Measurements from ENCODE around the gene SLC1A1.
"Not testable (repeated sequence)": the region's sequence is repeated elsewhere in the genome, so short reads cannot be mapped to it uniquely, and the experiment has no call there.

Gene SLC1A1

DNA sequence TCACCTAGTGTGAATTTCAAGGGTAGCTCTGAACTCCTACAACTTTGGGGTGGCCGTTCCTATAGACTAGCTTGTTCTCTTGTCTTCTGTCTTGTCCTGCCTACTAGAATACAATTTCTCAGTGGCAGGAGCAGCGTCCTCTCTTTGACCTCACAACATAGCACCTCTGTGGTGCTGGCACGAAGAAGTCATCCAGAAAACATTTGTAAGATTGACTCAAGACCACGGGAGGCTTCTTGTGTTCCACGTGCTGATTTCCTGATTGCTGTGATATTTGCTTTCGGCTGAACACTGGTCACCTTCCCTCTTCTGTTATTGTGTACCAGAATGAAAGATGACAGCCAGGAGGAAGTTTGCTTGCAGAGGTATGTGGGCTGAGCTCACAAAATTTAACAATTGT, 27.0 kb downstream of the SLC1A1 start:
- H3K36me3 ChIP-seq (ENCODE audit: control insufficient read depth, insufficient read depth, low read length): no peaks in the 10 kb centered on the region
- no peak overlapping the region for H3K4me3 ChIP-seq (ENCODE audit: low read depth, low read length)
- no peaks in the 10 kb centered on the region for H3K9me3 ChIP-seq (ENCODE audit: control insufficient read depth, insufficient read depth, low read length)
- no peak overlapping the region for H3K27ac ChIP-seq (ENCODE audit: low read depth, low read length)
- no peak overlapping the region for H3K9ac ChIP-seq (ENCODE audit: low read depth, low read length)
- 0 out of 2 replicates have a peak, but pooled peaks cover 5% of the 10 kb centered on the region for H3K27me3 ChIP-seq (ENCODE audit: control insufficient read depth, insufficient read depth, low read length)
- peaks cover 20% of the 10 kb centered on the region for H3K4me1 ChIP-seq (ENCODE audit: control insufficient read depth, insufficient read depth, low read length)

DNA sequence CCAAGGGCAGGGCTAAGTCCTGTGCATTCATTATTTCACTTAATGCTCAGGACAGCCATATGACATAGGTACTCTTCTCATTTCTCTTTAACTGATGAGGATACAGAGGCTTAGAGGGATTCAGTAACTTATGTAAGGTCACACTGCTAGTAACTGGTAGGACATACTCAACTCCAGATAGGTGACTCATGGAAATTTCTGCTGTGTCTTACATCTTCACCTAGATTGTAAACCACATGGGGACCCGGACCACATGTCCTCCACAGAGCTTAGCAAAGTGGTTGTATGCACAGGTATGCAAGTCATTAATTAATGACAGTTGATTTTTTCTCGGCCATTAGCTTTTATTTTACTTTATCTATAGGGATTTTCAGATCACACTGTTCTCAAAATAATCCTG, 29.3 kb downstream of the SLC1A1 start:
- no peak overlapping the region for H3K4me3 ChIP-seq (ENCODE audit: low read depth, low read length)
- H3K36me3 ChIP-seq (ENCODE audit: control insufficient read depth, insufficient read depth, low read length): no peaks in the 10 kb centered on the region
- no peaks in the 10 kb centered on the region for H3K9me3 ChIP-seq (ENCODE audit: control insufficient read depth, insufficient read depth, low read length)
- H3K9ac ChIP-seq (ENCODE audit: low read depth, low read length): no peak overlapping the region
- H3K4me1 ChIP-seq (ENCODE audit: control insufficient read depth, insufficient read depth, low read length): peaks cover 10% of the 10 kb centered on the region
- 0 out of 2 replicates have a peak, but pooled peaks cover 5% of the 10 kb centered on the region for H3K27me3 ChIP-seq (ENCODE audit: control insufficient read depth, insufficient read depth, low read length)
- no peak overlapping the region for H3K27ac ChIP-seq (ENCODE audit: low read depth, low read length)

DNA sequence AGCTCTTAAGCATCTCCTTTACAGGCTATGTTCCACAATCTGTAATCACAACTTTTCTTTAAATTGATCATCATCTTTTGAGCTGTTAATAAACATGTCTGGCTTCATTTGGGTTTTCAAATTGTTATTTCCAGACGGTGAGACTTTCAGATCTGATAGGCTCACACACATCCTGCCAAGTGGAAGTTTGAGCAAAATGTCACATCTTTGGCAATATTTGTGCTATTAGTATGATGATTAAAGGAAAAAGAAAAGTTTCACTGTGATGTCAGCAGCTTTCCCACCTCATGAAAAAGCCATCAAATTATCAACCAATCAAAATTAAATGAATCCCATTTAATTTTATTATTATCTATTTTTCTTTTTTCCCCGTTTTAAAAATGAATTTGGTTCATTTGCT, 29.8 kb downstream of the SLC1A1 start:
- peaks cover 7% of the 10 kb centered on the region for H3K4me1 ChIP-seq (ENCODE audit: control insufficient read depth, insufficient read depth, low read length)
- no peaks in the 10 kb centered on the region for H3K36me3 ChIP-seq (ENCODE audit: control insufficient read depth, insufficient read depth, low read length)
- no peak overlapping the region for H3K9ac ChIP-seq (ENCODE audit: low read depth, low read length)
- H3K27me3 ChIP-seq (ENCODE audit: control insufficient read depth, insufficient read depth, low read length): 0 out of 2 replicates have a peak, but pooled peaks cover 5% of the 10 kb centered on the region
- H3K27ac ChIP-seq (ENCODE audit: low read depth, low read length): no peak overlapping the region
- H3K9me3 ChIP-seq (ENCODE audit: control insufficient read depth, insufficient read depth, low read length): no peaks in the 10 kb centered on the region
- H3K4me3 ChIP-seq (ENCODE audit: low read depth, low read length): no peak overlapping the region

DNA sequence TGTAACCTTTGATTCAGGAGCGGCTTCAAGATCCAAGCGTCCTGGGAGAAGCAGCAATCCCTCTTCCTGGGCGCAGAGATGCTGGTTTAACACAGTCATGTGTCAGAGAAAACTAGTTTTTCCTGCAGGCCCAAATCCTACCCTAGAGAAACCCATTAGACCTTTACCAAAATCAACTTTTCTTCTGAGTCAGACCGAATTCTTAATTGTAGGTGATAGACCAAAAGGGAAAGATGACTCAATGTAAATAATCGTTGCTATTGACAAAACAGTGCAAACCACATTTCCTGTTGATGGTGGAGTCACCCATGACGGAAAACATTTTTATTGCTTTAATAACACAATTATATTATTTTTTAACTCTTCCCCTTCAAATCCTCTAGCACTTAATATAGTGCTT, 40.1 kb downstream of the SLC1A1 start:
- no peaks in the 10 kb centered on the region for H3K36me3 ChIP-seq (ENCODE audit: control insufficient read depth, insufficient read depth, low read length)
- no peak overlapping the region for H3K4me3 ChIP-seq (ENCODE audit: low read depth, low read length)
- H3K4me1 ChIP-seq (ENCODE audit: control insufficient read depth, insufficient read depth, low read length): peaks cover 7% of the 10 kb centered on the region
- H3K9ac ChIP-seq (ENCODE audit: low read depth, low read length): no peak overlapping the region
- H3K9me3 ChIP-seq (ENCODE audit: control insufficient read depth, insufficient read depth, low read length): no peaks in the 10 kb centered on the region
- no peaks in the 10 kb centered on the region for H3K27me3 ChIP-seq (ENCODE audit: control insufficient read depth, insufficient read depth, low read length)
- no peak overlapping the region for H3K27ac ChIP-seq (ENCODE audit: low read depth, low read length)

DNA sequence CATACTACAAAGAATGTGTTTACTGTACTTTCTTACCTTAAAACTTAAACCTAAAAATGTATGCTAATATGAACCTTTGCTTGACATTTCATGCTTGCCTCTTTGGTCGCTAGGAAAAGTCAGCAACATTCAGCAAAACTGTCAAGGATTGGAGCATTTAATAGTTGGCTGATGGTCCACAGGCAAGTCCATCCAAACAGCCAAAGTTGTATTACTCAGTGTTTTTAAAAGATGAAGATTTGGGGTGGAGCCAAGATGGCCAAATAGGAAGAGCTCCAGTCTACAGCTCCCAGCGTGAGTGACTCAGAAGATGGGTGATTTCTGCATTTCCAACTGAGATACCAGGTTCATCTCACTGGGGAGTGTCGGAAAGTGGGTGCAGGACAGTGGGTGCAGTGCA, 40.6 kb downstream of the SLC1A1 start:
- H3K9ac ChIP-seq (ENCODE audit: low read depth, low read length); H3K27me3 ChIP-seq (ENCODE audit: control insufficient read depth, insufficient read depth, low read length); H3K36me3 ChIP-seq (ENCODE audit: control insufficient read depth, insufficient read depth, low read length); H3K4me3 ChIP-seq (ENCODE audit: low read depth, low read length); H3K27ac ChIP-seq (ENCODE audit: low read depth, low read length); H3K9me3 ChIP-seq (ENCODE audit: control insufficient read depth, insufficient read depth, low read length); H3K4me1 ChIP-seq (ENCODE audit: control insufficient read depth, insufficient read depth, low read length): not testable (repeated sequence)

DNA sequence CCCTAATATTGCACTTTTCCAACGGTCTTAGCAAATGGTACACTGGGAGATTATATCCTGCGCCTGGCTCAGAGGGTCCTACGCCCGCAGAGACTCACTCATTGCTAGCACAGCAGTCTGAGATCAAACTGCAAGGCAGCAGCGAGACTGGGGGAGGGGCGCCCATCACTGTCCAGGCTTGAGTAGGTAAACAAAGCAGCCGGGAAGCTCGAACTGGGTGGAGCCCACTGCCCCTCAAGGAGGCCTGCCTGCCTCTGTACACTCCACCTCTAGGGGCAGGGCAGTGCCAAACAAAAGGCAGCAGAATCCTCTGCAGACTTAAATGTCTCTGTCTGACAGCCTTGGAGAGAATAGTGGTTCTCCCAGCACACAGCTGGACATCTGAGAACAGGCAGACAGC, 41.1 kb downstream of the SLC1A1 start:
- not testable (repeated sequence) for H3K27me3 ChIP-seq (ENCODE audit: control insufficient read depth, insufficient read depth, low read length); H3K36me3 ChIP-seq (ENCODE audit: control insufficient read depth, insufficient read depth, low read length); H3K9ac ChIP-seq (ENCODE audit: low read depth, low read length); H3K4me3 ChIP-seq (ENCODE audit: low read depth, low read length); H3K27ac ChIP-seq (ENCODE audit: low read depth, low read length); H3K9me3 ChIP-seq (ENCODE audit: control insufficient read depth, insufficient read depth, low read length); H3K4me1 ChIP-seq (ENCODE audit: control insufficient read depth, insufficient read depth, low read length)

DNA sequence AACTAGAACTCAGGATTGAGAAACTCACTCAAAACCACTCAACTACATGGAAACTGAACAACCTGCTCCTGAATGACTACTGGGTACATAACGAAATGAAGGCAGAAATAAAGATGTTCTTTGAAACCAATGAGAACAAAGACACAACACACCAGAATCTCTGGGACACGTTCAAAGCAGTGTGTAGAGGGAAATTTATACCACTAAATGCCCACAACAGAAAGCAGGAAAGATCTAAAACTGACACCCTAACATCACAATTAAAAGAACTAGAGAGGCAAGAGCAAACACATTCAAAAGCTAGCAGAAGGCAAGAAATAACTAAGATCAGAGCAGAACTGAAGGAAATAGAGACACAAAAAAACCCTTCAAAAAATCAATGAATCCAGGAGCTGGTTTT, 43.6 kb downstream of the SLC1A1 start:
- not testable (repeated sequence) for H3K4me3 ChIP-seq (ENCODE audit: low read depth, low read length); H3K27ac ChIP-seq (ENCODE audit: low read depth, low read length); H3K9ac ChIP-seq (ENCODE audit: low read depth, low read length); H3K36me3 ChIP-seq (ENCODE audit: control insufficient read depth, insufficient read depth, low read length); H3K4me1 ChIP-seq (ENCODE audit: control insufficient read depth, insufficient read depth, low read length); H3K27me3 ChIP-seq (ENCODE audit: control insufficient read depth, insufficient read depth, low read length); H3K9me3 ChIP-seq (ENCODE audit: control insufficient read depth, insufficient read depth, low read length)

DNA sequence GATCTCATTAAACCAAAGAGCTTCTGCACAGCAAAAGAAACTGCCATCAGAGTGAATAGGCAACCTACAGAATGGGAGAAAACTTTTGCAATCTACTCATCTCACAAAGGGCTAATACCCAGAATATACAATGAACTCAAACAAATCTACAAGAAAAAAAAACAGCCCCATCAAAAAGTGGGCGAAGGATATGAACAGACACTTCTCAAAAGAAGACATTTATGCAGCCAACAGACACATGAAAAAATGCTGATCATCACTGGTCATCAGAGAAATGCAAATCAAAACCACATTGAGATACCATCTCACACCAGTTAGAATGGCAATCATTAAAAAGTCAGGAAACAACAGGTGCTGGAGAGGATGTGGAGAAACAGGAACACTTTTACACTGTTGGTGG, 45.9 kb downstream of the SLC1A1 start:
- not testable (repeated sequence) for H3K27ac ChIP-seq (ENCODE audit: low read depth, low read length); H3K4me3 ChIP-seq (ENCODE audit: low read depth, low read length); H3K9me3 ChIP-seq (ENCODE audit: control insufficient read depth, insufficient read depth, low read length); H3K4me1 ChIP-seq (ENCODE audit: control insufficient read depth, insufficient read depth, low read length); H3K9ac ChIP-seq (ENCODE audit: low read depth, low read length); H3K27me3 ChIP-seq (ENCODE audit: control insufficient read depth, insufficient read depth, low read length); H3K36me3 ChIP-seq (ENCODE audit: control insufficient read depth, insufficient read depth, low read length)

DNA sequence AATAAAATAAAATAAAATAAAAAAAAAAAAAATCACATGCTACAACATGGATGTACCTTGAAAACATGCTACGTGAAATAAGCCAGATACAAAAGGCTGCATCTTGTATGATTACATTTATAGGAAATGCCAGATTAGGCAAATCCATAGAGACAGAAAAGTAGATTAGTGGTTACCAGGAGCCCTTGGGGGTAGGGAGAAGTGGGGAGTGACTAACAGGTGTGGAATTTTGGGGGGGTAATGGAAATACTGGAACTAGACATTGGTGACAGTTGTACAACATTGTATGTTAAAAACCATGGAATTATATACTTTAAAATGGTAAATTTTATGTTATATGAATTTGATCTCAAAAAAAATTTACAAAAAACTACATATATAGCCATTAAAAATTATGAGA, 47.3 kb downstream of the SLC1A1 start:
- Histone ChIP-seq H3K9me3 (ENCODE audit: control insufficient read depth, insufficient read depth, low read length) (no peaks in the 10 kb centered on the region), H3K27me3 (ENCODE audit: control insufficient read depth, insufficient read depth, low read length) (no peaks in the 10 kb centered on the region), H3K36me3 (ENCODE audit: control insufficient read depth, insufficient read depth, low read length) (no peaks in the 10 kb centered on the region)

DNA sequence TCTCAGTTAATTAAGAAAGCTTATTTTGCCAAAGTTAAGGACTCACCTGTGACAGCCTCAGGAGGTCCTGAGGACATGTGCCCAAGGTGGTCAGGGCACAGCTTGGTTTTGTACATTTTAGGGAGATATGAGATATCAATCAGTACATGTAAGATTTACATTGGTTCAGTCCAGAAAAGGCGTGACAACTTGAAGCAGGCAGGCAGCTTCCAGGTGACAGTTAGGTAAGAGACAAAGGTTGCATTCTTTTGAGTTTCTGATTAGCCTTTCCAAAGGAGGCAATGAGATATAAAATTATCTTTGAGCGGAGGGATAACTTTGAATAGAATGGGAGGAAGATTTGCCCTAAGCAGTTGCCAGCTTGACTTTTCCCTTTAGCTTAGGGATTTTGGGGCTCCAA, 47.8 kb downstream of the SLC1A1 start:
- Histone ChIP-seq H3K9me3 (ENCODE audit: control insufficient read depth, insufficient read depth, low read length) (no peaks in the 10 kb centered on the region), H3K36me3 (ENCODE audit: control insufficient read depth, insufficient read depth, low read length) (no peaks in the 10 kb centered on the region), H3K27ac (ENCODE audit: low read depth, low read length) (no peak overlapping the region)

More for the DNA sequence above, 47.3 kb downstream of the SLC1A1 start:
- Histone ChIP-seq H3K4me3 (ENCODE audit: low read depth, low read length) (no peak overlapping the region), H3K4me1 (ENCODE audit: control insufficient read depth, insufficient read depth, low read length) (peaks cover 21% of the 10 kb centered on the region; the same call in 1 of the 2 replicates), H3K9ac (ENCODE audit: low read depth, low read length) (no peak overlapping the region), H3K27ac (ENCODE audit: low read depth, low read length) (no peak overlapping the region)

DNA sequence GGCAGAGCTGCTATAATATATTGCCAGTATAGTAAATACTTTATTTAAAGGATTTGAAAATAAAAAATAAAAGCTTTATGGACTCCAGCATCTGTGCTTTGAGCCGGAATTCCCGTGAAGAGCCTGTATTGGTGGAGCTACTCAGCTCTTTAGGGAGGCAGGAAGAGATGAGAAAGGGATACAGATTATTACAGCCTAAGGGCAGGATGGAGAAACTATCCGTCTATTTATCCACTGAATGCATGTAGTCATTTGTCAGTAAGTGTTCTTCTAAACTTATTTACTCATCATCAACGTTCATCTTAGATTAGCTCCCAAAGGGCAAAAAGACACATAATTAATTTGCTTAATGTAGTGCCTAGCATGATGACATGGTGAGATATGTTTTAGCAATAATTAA, 48.4 kb downstream of the SLC1A1 start:
- Histone ChIP-seq H3K4me3 (ENCODE audit: low read depth, low read length) (no peak overlapping the region), H3K27me3 (ENCODE audit: control insufficient read depth, insufficient read depth, low read length) (no peaks in the 10 kb centered on the region), H3K27ac (ENCODE audit: low read depth, low read length) (no peak overlapping the region), H3K9ac (ENCODE audit: low read depth, low read length) (no peak overlapping the region), H3K36me3 (ENCODE audit: control insufficient read depth, insufficient read depth, low read length) (no peaks in the 10 kb centered on the region), H3K4me1 (ENCODE audit: control insufficient read depth, insufficient read depth, low read length) (peaks cover 25% of the 10 kb centered on the region; the same call in 1 of the 2 replicates), H3K9me3 (ENCODE audit: control insufficient read depth, insufficient read depth, low read length) (no peaks in the 10 kb centered on the region)

More for the DNA sequence above, 47.8 kb downstream of the SLC1A1 start:
- Histone ChIP-seq H3K27me3 (ENCODE audit: control insufficient read depth, insufficient read depth, low read length) (no peaks in the 10 kb centered on the region), H3K9ac (ENCODE audit: low read depth, low read length) (no peak overlapping the region), H3K4me1 (ENCODE audit: control insufficient read depth, insufficient read depth, low read length) (peaks cover 25% of the 10 kb centered on the region; the same call in 1 of the 2 replicates), H3K4me3 (ENCODE audit: low read depth, low read length) (no peak overlapping the region)

DNA sequence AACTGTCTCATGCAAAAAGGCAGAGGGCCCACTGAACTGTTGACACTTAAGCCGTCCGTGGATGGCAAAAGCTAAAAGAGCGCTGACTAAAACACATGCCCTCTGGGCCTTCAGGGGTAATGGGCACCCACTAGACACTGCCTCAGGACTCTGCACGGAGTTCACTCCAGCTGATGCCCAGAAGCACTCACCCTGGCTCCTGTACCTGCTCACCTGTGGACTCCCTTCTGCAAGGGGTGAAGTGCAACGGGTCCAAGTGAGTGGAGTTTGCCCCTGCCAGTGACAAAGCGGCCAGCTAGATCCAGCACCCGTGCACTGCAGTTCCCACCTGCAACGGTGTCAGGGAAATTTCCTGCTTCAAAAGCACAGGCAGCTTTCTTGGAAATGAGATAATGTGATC, 50.2 kb downstream of the SLC1A1 start:
- no peaks in the 10 kb centered on the region for H3K27me3 ChIP-seq (ENCODE audit: control insufficient read depth, insufficient read depth, low read length)

More for the DNA sequence above, 50.2 kb downstream of the SLC1A1 start:
- Histone ChIP-seq H3K4me1 (ENCODE audit: control insufficient read depth, insufficient read depth, low read length) (peaks cover 25% of the 10 kb centered on the region; the same call in 1 of the 2 replicates), H3K4me3 (ENCODE audit: low read depth, low read length) (no peak overlapping the region), H3K9me3 (ENCODE audit: control insufficient read depth, insufficient read depth, low read length) (no peaks in the 10 kb centered on the region), H3K9ac (ENCODE audit: low read depth, low read length) (no peak overlapping the region), H3K36me3 (ENCODE audit: control insufficient read depth, insufficient read depth, low read length) (no peaks in the 10 kb centered on the region), H3K27ac (ENCODE audit: low read depth, low read length) (no peak overlapping the region)

Data from HUES48 (cell line).